Measurements from ENCODE around the gene IGSF21. TPM values are rescaled to one million over a fixed set of nuclear protein-coding genes. Genes with fewer than 3 reads are reported as not detected.

Gene IGSF21
- total RNA-seq, 1 experiment from 2014 or later, result 30.5 TPM

GRCh38 chr1:18175051-18175450, 67.5 kb downstream of the IGSF21 start (continued):
- no peak for TF ChIP-seq IRF2 (CRISPR knock-in tag; IDR thresholded peaks at IDR 0.05; ENCODE audit: borderline replicate concordance, low read depth)
- no peak for TF ChIP-seq ZNF512 (CRISPR knock-in tag; IDR thresholded peaks at IDR 0.05; ENCODE audit: borderline replicate concordance)
- TF ChIP-seq ZNF121 (CRISPR knock-in tag; IDR thresholded peaks at IDR 0.05), result no peak
- no peak for TF ChIP-seq MYBL2 (CRISPR knock-in tag; IDR thresholded peaks at IDR 0.05)
- no peak for TF ChIP-seq SMAD3 (CRISPR knock-in tag; IDR thresholded peaks at IDR 0.05; ENCODE audit: borderline replicate concordance)
- no peak for TF ChIP-seq GRHL2 (CRISPR knock-in tag; IDR thresholded peaks at IDR 0.05; ENCODE audit: insufficient replicate concordance, severe bottlenecking)

- Mint-ChIP-seq H3K9me3 (no peaks in the 10 kb centered on the region), H3K4me1 (peaks cover 55% of the 10 kb centered on the region), H3K27ac (peak overlapping the region; percentile 93), H3K36me3 (no peaks in the 10 kb centered on the region), H3K27me3 (ENCODE audit: low read depth) (no peaks in the 10 kb centered on the region), H3K4me3 (no peak overlapping the region)
- ATAC-seq (peak; percentile 74), DNase-seq (ENCODE audit: low spot score) (peak; percentile 30)
- POLR2A ChIA-PET, result no interaction called here
- TF ChIP-seq USF2 (CRISPR knock-in tag; IDR thresholded peaks at IDR 0.05) (peak; percentile 73), FOXK1 (CRISPR knock-in tag; IDR thresholded peaks at IDR 0.05) (0 out of 2 replicates have a peak, but pooled peaks have one; percentile 31), PRDM15 (CRISPR knock-in tag; IDR thresholded peaks at IDR 0.05) (no peak), AR (CRISPR knock-in tag; IDR thresholded peaks at IDR 0.05) (no peak), MXD4 (CRISPR knock-in tag; IDR thresholded peaks at IDR 0.05; ENCODE audit: borderline replicate concordance) (no peak), GTF2I (CRISPR knock-in tag; conservative IDR thresholded peaks at IDR 0.05) (peak; percentile 86), ZNF121 (CRISPR knock-in tag; IDR thresholded peaks at IDR 0.05) (0 out of 2 replicates have a peak, but pooled peaks have one; percentile 17)
- CTCF ChIA-PET, result interaction anchor here (0.6 to 5.1 kb wide), 11 partner anchors 23 to 738 kb away, joined by 3 to 21 read pairs (median 4); no protein-coding TSS in a partner anchor
These were observed 68.2 kb downstream of the IGSF21 start for GRCh38 chr1:18175530-18176377.

- ChIA-PET POLR2A (no interaction called here), CTCF (interaction anchor here (0.7 to 5.1 kb wide), 9 partner anchors 23 to 737 kb away, joined by 3 to 21 read pairs (median 4); no protein-coding TSS in a partner anchor)
- Mint-ChIP-seq H3K9me3 (no peaks in the 10 kb centered on the region), H3K4me3 (no peak overlapping the region), H3K4me1 (peaks cover 47% of the 10 kb centered on the region), H3K27me3 (ENCODE audit: low read depth) (no peaks in the 10 kb centered on the region), H3K27ac (peak overlapping the region; percentile 93), H3K36me3 (no peaks in the 10 kb centered on the region)
- ATAC-seq, result no peak
- no peak for DNase-seq (ENCODE audit: low spot score)
- no peak for TF ChIP-seq ZNF396 (CRISPR knock-in tag; IDR thresholded peaks at IDR 0.05; ENCODE audit: borderline replicate concordance)
- no peak for TF ChIP-seq SOX15 (CRISPR knock-in tag; IDR thresholded peaks at IDR 0.05)
- TF ChIP-seq TCF7 (CRISPR knock-in tag; IDR thresholded peaks at IDR 0.05; ENCODE audit: low read depth), result no peak
- no peak for TF ChIP-seq ATF2 (CRISPR knock-in tag; IDR thresholded peaks at IDR 0.05; ENCODE audit: borderline replicate concordance, low read depth)
- no peak for TF ChIP-seq ZNF121 (CRISPR knock-in tag; IDR thresholded peaks at IDR 0.05)
- TF ChIP-seq ESRRA (CRISPR knock-in tag; IDR thresholded peaks at IDR 0.05; ENCODE audit: borderline replicate concordance), result no peak
- no peak for TF ChIP-seq ZNF281 (CRISPR knock-in tag; IDR thresholded peaks at IDR 0.05)
These were observed 69.0 kb downstream of the IGSF21 start for GRCh38 chr1:18176619-18177018.

Measured in WTC11 (cell line).